Measurements from ENCODE around the gene PRPS2.

DNA sequence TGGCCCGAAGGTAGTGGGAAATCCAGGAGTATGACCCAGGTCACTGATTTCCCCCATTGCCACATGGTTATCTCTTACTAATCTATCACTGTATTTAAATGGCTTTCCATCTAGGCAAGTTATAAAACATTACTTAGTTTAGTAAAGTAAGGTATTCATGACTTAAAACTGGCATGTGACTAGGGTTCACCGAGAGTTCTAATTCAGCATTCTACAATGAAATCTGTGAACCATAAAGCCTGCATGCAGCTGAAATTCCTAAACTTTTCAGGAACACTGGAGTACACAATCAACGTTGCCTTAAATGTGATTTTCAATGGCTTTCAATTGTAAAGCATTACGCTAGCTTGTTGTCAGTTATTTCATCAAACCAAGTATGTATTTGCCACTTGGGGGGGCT lies 22.7 kb upstream of the PRPS2 start:
- TF ChIP-seq, protein P1, sequence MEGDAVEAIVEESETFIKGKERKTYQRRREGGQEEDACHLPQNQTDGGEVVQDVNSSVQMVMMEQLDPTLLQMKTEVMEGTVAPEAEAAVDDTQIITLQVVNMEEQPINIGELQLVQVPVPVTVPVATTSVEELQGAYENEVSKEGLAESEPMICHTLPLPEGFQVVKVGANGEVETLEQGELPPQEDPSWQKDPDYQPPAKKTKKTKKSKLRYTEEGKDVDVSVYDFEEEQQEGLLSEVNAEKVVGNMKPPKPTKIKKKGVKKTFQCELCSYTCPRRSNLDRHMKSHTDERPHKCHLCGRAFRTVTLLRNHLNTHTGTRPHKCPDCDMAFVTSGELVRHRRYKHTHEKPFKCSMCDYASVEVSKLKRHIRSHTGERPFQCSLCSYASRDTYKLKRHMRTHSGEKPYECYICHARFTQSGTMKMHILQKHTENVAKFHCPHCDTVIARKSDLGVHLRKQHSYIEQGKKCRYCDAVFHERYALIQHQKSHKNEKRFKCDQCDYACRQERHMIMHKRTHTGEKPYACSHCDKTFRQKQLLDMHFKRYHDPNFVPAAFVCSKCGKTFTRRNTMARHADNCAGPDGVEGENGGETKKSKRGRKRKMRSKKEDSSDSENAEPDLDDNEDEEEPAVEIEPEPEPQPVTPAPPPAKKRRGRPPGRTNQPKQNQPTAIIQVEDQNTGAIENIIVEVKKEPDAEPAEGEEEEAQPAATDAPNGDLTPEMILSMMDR (IDR thresholded peaks at IDR 0.05), result no peak
- TF ChIP-seq POLR2A (IDR thresholded peaks at IDR 0.05), result no peak
